Fibroblast of skin of scalp (primary cell): ENCODE results near the gene KCNK5.
A peak's percentile ranks its signal among the peaks of the same experiment; 100 is the strongest.

ENCODE experiments used
- DNase-seq: peaks from one replicate; pipeline ENCODE4 v3.0.0-alpha.2; 2013

KCNK5 gene

DNA sequence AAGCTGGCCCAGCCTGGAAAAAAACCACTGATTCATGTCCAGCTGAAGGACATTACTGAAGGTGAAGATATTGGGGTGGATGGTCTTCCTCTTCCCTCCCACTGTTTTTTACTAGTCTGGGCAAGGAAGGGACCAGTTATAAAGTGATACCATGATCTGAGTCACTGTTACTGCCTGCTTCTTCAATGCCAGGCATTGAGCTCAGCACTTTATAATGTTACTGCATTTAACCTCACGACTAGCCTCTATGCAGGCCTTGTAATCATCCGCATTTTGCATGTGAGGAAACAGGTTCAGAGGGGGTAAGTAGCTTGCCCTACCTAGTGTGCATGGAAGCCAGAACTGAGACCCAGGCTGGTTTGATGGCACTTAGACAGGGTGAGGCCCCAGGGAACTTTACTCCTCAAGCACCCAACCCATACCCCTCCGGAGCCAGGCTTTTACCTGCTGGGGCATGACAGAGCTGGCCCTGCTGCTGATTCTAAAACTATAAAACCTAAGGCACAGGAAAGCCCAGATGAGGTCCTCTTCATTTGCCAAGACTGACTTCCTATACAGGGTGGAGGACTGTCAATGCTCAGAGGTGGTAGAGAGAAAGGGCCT lies 11.0 kb upstream of the KCNK5 start:
- DNase-seq, result no peak

DNA sequence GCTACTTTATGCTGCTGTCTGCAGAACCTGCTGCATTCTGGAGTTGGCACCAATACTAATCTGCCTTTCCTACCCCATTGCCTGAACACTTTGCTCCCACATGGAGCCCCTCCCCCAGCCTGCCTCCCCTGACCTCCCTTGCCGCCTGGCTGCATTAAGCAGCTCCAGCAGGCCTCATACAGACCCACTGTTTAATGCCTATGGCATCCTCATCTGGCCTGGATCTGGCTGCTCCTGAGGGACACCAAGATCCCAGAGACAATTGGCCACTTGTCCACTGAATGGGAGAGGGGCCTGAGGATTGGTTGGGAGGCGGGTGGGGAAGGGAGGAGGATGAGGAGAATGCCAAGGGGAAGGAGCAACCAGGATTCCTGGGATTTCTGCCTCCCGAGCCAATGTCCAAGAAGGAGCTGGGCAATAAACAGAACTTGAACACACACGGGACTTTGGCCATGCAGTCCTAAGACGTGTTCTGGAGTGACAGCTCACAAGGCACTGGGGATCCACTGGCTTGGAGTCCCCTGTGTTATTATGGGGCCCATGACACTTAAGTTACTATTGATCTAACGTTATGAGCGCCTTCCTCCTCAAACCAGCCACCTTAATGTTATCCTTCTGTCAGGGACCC lies 10.4 kb upstream of the KCNK5 start:
- DNase-seq, result no peak

DNA sequence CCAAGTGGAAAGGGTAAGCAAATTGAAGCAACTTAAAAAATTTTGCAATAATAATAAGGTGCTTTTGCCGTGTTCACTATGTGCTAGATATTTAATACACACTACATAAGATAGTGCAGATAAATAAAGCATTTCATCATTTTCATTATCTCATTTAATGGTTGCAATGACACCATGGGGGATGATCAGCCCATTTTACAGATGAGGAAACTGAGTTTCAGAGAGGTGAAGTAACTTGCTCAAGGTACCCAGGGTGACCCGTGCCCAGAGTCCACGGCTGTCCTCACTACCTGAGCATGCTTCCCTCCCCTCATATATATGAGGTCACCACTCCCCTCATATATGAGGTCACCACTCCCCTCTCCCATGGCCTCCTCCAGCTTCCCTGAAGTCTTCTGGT lies 7.5 kb upstream of the KCNK5 start:
- no peak for DNase-seq

DNA sequence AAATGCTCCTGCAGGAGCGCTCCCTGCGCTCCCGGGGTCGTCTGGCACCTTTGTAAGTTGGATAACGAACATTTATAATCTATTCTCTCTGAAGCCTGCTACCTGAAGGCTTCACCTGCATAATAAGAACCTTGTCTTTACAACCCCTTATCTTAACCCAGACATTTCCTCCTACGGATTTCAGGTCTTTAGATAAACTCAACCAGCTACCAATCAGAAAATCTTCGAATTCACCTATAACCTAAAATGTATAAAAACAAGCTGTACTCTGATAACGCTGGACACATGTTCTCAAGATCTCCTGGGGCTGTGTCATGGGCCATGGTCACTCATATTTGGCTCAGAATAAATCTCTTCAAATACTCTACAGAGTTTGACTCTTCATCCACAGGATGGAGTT lies 4.1 kb upstream of the KCNK5 start:
- no peak for DNase-seq

DNA sequence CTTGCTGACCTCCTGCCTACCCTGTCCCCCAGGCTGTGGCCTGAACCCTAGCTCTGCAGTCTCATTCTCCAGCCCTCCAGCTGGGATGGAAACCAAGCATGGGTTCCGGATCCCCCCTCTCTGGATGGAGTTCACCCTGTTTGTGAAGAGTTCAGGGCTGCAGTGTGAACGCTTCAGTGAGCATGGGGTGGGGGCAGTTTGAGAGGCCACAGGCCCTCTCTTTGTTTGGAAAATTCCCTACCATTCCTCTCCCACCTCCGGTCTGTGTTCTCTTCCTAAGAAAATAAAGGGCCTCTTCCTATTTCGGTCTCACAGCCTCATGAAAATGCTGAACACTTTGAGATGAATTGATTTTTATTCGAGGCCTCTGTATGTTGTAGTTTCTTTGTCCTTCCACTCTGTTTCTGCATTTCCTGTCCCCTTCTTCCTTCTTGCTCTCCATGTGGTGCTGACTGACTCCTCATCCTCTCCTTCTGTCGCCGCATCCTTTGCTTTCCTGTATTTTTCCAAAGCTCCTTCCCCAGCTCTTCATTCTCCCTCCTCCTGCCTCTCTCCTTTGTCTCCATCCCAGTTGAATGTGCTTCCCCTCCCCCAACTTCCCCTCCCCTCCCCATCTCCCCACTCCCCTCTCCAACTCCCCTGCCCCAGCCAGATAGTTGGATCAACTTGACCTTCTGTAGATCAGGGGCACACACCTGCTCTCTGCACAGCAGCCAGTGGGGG lies 2.4 kb upstream of the KCNK5 start:
- DNase-seq, result no peak

DNA sequence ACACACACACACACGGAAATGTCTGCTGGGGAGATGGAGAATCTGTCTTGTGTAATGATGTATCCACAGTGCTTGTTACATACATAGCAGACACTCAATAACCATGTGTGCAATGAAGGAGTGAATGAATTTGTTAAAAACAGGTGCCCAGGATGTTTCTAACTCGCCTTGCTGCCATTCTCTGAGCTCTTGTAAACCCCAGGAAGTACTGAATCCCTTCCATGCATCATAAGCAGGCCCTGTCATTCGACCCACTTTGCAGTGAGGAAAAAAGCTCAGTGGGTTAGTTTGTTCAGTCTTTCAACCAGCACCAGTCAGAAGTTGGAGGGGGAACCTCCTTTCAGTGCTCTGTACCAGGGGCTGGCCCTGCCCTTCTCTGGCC lies 1.4 kb upstream of the KCNK5 start:
- DNase-seq, result no peak

DNA sequence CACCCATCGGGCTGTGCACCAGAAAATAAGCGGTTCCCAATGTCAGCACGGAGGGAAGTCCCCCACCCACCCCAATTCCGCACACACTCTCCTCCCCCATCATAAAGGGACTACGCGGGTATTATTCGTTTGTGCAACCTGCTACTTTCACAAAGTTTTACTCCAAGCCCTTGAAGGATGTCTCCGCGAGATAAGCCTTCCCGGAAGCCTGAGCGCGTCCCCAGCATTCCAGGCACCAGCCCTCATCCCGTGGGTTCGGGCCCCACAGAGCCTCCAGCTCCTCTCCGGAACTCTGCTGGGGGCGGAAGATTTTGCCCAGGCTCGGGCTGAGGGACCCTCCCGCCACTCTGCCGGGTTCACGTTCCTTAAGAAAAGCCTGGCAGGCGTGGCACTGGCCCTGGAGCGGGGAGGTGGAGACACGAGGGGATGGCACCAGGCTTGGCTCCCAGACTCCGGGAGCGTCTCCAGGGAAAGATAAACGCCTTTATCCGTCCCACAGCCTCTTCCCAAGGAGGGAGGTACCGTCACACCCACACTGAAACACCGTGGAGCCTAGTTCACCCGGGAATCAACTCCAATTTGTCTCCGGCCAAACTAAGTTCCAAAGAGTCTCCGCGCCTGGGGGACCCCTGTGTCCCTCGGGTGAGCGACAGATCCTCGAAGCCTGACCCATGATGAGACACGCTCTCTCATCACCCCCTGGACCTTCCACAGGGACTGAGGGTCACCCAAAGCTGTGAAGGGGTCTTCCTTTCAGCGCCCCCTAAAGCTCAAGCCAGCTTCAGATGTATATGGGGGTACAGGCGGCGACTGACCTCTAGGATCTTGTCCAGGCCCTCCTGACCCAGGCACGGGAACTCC lies 934 bp downstream of the KCNK5 start:
- no peak for DNase-seq

DNA sequence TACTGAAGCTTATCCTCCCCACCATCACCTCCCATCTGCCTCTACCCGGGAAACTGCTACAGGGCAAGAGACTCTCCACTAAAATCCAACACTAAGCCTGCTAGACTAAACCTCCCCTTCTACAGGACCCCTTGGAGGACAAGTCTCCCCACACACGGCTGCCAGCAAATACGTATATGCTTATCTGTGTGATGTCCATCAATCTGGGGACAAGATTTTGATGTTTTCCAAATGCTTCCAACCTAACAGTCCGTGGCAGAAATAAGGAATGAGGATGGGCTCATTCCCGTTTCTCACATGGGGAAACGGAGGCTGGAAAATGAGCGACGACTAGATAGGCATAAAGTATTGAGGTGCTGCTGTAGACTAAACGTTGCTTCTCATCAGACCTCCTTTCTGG lies 1.8 kb downstream of the KCNK5 start:
- DNase-seq, result no peak

DNA sequence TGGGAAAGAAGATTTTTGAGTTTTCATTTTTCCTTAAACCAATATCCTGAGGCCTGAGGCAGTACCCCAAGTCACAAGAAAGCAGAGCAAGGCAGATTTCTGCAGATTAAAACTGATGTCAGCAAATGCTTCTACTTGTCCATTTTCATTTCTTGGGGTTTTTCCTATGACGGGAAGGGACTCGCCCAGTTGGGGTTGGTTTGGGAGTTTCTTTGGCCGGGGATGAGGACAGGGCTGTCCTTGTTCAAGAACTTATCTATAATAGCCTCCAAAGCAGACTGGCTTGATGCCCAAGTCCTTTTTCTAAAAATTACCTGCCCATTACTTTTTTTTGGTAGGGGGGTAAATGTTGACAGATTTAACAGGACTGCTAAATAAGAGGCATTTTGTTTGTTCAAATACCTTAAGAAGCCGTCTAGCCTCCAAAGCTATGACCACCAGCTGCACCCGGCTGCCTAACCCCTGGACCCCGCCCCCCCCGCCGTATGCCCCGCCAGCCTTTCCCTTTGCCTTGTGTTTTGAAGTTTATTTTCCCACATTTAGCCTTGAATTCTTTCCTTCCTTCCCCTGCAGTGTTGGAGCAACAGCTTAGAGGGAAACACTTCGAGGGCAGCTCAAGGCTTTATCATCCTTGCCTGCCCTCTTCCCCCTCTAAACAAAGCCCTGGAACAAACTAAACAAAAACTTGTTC lies 2.5 kb downstream of the KCNK5 start:
- no peak for DNase-seq

DNA sequence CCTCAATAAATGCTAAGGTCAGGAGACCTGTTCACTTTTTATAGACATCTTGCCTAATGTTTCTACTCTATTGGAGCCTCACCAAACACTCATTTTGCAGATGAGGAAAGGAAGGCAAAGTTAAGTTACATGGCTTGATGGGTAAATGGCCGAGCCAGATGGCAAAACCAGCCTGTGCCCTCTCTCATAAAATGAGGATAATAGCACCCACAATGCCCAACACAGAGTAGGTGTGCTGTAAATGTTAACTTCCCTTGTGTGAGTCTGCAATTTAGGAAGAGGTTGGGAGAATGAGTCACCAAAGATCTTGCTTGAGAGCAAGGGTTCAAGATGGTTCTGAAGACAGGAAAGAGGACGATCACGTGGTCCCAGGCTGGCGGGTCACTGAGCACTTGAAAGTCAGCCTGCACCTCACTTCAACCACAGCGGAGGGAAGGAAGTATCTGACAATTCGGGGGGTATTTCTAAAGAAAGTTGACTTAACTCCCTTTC lies 3.3 kb downstream of the KCNK5 start:
- no peak for DNase-seq

DNA sequence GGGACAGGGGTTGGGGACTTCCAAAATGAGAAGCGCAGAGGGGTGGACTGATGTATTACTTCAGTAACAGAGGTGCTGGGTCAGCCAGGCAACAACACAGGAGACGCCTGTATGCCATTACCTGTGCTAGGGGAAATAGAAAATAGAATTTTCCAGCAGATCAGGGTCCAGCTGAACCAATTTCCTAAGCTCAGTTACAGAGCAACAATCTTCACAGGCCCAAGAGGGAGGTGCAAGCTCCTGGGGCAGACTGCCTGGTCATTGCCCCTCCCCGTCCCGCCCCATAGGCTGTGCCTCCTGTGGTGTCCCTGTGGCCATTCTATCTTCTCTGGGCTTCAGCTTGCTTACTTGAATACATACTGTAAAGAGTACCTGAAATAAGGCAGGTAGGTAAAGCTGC lies 3.7 kb downstream of the KCNK5 start:
- no peak for DNase-seq

DNA sequence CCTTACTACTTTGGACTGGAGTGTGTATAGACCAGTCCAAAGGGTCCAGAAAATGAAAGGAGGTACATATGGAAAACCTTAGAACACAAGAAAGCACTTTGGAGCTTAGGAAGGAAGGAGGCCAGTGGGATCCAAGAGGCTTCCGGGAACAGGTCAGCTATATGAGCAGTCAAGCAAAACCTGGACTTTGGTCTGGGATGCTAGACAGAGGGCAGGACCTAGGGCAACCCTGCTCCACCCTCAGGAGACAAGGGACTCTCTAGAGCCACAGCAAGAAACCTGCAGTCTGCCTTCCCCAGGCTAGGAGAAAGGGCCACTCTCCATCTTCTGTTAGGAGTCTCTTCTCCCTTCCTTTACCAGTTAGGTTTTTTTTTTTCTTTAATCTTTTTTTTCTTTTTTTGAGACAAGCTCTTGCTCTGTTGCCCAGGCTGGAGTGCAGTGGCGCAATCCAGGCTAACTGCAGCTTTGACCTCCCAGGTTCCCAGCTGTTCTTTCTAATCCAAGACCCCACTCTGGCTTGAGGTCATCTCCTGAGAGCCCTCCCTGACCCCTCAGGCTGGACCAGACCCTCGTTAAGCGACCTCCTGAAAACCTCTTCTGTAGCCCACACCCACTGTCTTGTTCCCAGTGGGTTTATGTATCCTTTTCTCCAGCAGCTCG lies 4.6 kb downstream of the KCNK5 start:
- no peak for DNase-seq

DNA sequence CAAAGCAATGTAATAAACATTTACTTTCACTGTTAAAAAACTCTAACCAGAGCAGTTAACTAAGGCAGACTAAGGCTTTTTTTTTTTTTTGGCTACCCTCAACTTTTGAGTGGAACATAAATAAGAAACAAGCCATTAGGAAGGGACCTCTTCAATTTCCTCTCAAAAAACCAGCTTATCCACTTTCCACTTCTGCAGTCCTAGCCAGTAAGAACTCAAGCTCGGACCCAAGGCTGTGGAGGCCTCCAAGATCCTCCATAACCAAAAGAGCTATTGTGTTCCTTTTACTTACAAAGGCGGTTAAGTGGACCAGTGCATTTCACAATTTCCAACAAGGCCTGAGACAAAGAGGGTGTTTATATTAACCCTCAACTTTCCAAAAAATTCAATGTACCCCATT lies 5.3 kb downstream of the KCNK5 start:
- DNase-seq, result no peak

DNA sequence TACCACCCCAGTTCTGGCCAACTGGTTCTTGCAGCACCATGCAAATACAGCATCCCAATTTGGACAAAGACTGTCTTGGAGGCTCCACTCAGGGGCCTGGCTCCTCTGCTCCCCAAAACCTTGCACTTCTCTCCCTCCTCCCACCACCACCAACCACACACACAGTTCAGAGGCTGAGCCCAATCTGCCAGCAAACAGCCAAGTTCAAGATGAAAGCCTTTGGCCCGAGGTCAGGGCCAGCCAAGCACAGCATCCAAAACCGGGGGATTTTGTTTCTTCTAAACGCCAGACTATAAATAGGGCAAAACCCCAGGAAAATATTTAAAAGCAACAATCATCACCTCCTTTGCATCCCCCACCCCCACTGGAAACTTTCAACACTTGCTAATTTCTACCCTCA lies 5.7 kb downstream of the KCNK5 start:
- DNase-seq, result no peak

DNA sequence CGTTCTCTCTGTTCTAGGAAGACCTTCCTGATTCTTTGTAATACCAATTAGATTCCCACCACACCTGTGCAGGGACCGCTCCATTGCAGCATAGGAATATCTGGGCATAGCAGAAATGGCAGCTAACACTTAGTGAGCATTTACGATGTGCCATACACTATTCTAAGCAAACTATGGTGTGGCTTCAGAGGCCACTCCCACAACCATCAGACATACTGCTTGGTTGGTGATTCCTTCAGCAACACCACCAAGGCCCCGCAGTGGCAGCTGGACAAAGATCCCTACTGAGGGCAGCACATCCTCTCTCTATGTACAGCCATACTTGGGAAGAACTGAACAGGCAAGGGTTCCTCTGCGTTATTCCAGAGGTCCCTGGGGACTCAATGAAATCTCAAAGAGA lies 6.2 kb downstream of the KCNK5 start:
- no peak for DNase-seq

DNA sequence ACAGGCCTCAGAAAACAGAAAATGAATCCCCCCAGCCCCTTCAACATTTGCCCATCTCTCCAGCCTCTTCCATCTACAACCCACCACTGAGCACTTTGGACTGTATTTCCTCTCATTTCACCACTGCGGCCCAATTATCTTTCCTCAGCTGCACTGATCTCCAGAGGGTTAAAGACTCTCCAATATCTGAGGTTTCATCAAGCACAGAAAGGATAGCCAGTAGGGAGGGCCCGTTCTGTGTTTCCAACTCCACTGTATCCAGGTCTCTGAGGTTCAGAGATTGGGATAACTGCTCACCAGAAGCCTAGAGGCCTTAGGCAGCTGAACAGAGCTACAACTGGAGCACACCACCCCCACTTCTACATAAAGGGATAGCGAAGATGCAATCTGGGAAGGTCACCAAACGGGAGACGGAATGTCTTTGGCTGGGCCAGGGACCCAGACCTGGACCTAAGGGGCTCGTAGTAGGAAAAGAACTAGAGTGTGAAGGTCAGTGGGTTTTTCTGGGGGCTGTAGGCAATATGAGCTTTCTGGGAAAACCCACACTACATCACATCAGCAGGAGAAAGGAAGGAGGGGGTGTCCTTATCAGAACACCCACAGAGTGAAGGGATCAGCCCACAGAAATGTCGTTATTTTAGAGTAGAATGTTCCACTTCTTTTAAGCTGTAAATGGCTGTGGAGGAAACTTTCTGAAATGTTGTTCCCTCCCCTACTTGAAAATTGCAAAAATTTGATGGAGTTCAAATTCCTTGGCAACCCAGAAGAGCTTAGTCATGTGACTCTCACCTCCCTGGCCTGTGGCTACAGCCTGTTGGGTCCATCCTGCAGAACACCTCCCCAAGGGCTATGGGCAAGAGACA lies 7.3 kb downstream of the KCNK5 start:
- no peak for DNase-seq

DNA sequence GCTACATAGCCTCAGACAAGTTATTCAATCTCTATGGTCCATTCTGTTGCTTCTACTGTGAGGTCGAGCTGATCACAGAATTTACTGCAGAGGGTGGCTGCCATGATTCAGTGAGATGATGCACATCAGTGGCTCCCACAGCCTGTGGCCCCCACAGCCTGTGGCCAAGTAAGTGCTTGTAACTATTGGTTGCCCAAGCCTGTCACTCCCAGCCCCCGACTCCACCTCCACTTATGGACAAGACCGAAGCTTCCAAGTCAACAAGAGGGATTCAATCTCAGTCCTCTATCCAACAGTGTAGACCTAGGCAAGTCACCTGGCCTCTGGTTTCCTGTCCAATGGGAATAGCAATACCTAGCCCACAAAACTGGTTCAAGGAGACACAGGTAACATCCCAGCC lies 8.2 kb downstream of the KCNK5 start:
- DNase-seq, result no peak

DNA sequence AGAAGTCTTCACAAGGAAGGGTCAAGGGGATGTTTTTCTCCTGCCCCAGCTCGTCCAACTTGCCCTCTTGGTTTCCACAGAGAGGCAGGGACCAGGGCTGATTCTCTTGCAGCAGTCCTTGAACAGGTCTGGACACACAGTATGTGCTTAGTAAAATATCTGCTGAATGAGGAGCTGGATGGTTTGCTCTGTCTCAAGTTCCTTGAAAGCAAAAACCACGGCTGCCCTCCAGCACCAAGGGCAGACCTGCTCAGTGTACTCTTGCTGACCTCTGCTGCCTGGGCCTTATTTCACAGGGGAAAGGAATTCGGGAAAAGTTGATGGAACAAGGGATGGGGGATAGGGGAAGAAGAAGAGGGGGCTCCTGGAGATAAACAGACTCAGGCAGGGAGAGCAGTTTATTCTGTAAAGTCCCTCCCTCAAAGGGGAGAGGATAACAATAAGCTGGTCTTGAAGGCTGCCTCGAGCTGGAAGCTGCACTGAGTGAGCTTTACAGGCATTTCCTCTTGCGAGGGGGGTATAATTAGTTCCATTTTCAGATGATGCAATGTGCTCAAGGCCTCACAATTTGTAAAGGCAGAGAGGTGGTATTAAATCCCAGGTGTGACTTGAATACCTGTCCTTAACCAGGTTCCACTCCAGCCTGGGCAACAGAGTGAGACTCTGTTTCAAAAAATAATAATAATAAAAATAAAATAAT lies 10.3 kb downstream of the KCNK5 start:
- peak; percentile 21 for DNase-seq

DNA sequence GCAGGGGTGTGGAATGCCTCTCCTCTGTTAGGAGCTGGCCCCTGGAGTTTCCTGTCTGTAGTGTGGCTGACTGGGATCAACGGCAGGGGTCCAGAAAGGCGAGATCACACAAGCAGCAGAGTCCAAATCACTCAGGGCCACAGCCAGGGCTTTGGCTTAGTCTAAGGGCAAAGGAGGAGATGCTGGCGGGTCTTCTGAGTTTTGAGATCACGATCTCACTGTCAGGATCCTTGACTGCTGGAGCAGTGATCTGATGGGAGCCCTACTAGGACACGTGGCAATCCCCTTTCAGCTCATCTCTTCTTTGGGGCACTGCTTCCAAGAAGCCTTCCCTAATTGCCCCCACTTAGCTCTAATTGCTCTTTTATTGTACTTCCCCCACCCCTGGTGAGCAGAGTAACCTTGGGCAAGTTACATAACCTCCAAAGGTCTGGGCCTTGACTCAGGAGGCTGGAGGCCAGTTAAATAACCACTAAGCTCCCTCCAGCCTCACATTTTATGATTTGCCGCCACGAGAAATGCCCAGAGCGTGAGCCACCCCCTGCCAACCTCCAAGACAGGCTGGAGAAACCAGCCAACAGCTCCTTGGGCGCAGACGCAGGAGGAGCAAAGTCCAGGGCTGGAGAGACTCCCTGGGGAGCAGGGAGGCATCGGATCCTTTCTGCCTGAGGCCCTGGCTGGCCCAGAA lies 12.0 kb downstream of the KCNK5 start:
- DNase-seq, result peak; percentile 15
